ENCODE measurements around the gene HNF4A. TPM values are rescaled to one million over a fixed set of nuclear protein-coding genes. Genes with fewer than 3 reads are reported as not detected.

HNF4A gene
- total RNA-seq, 2 experiments from 2014 or later = not detected

- Histone ChIP-seq H3K9me2 (ENCODE audit: insufficient read depth, low read length) (no peaks in the 10 kb centered on the region), H3K79me2 (ENCODE audit: insufficient read depth, low read depth, low read length) (no peaks in the 10 kb centered on the region), H3K36me3 (ENCODE audit: insufficient read depth, low read length) (no peaks in the 10 kb centered on the region), H3K4me2 (ENCODE audit: low read length) (no peak overlapping the region), H3K4me3 (ENCODE audit: low read depth, low read length, poor library complexity, severe bottlenecking) (no peak overlapping the region), H3K9me3 (ENCODE audit: low read length) (no peaks in the 10 kb centered on the region), H3K27ac (ENCODE audit: low read depth, low read length, poor library complexity, severe bottlenecking) (no peak overlapping the region), H4K20me1 (ENCODE audit: insufficient read depth, low read length) (no peaks in the 10 kb centered on the region), H2AFZ (ENCODE audit: low read length) (no peak overlapping the region), H3K4me1 (ENCODE audit: insufficient read depth, low read length, poor library complexity, severe bottlenecking) (peaks cover 7% of the 10 kb centered on the region)
- no TSS peak for BruUV-seq (replicated peaks)
- no peak for DNase-seq (ENCODE audit: low spot score)
- ChIA-PET POLR2A (interaction anchor here (0.8 kb wide), 1 partner anchor 101 kb away, joined by 3 read pairs; no protein-coding TSS in a partner anchor), CTCF (ENCODE audit: unreplicated experiment) (no interaction called here)
- intact Hi-C loops (cut with micrococcal nuclease; ENCODE audit: unreplicated experiment) = no loop called here
- no peak for TF ChIP-seq EZH2phosphoT487 (IDR thresholded peaks at IDR 0.05; ENCODE audit: borderline replicate concordance, low read depth, low read length)
- no peak for TF ChIP-seq CTCF (conservative IDR thresholded peaks at IDR 0.05; ENCODE audit: low read length)
Measured at GRCh38 chr20:44314870-44315269, 40.6 kb upstream of the HNF4A start.

DNA sequence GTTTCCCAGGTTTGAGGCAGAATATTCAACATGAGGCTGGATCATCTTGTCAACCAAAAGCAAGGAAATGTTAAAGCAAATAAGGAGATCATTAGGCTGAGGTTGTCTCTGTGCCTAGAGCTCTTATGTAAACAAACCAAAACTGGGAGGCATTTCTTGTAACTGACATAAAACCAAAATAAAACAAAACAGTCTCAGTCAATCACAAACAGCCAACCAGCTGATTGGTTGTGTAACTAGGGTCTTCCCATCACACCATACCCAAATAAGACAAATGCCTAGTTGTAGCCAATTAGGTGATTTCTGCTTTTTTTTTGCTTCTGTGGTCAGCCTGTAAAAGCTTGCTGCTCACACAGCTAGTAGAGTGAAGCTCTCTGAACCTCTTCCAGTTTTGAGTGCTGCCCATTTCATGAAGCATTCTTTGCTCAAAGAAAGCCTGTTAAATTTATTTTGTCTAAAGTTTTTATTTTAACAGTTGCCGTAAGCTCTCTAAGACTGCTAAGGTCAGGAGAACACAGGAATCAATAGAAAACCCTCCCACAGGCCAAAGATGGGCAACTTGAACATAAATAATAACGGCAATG lies 35.6 kb upstream of the HNF4A start:
- ChIA-PET POLR2A (interaction anchor here (0.6 to 0.7 kb wide), 2 partner anchors 9 to 402 kb away, joined by 3 read pairs; partner anchors contain the start of gene FITM2), CTCF (ENCODE audit: unreplicated experiment) (no interaction called here)
- H3K9me2 ChIP-seq (ENCODE audit: insufficient read depth, low read length) = no peaks in the 10 kb centered on the region
- BruUV-seq (replicated peaks) = no TSS peak
- no peaks in the 10 kb centered on the region for H4K20me1 ChIP-seq (ENCODE audit: insufficient read depth, low read length)
- H3K4me1 ChIP-seq (ENCODE audit: insufficient read depth, low read length, poor library complexity, severe bottlenecking) = no peaks in the 10 kb centered on the region
- TF ChIP-seq CTCF (conservative IDR thresholded peaks at IDR 0.05; ENCODE audit: low read length) (no peak), EZH2phosphoT487 (IDR thresholded peaks at IDR 0.05; ENCODE audit: borderline replicate concordance, low read depth, low read length) (no peak)
- intact Hi-C loops (cut with micrococcal nuclease; ENCODE audit: unreplicated experiment) = no loop called here
- no peaks in the 10 kb centered on the region for H3K79me2 ChIP-seq (ENCODE audit: insufficient read depth, low read depth, low read length)
- no peak for DNase-seq (ENCODE audit: low spot score)
- H3K27ac ChIP-seq (ENCODE audit: low read depth, low read length, poor library complexity, severe bottlenecking) = no peak overlapping the region
- no peaks in the 10 kb centered on the region for H3K36me3 ChIP-seq (ENCODE audit: insufficient read depth, low read length)
- H3K4me2 ChIP-seq (ENCODE audit: low read length) = no peak overlapping the region
- no peak overlapping the region for H2AFZ ChIP-seq (ENCODE audit: low read length)
- H3K9me3 ChIP-seq (ENCODE audit: low read length) = no peaks in the 10 kb centered on the region
- H3K4me3 ChIP-seq (ENCODE audit: low read depth, low read length, poor library complexity, severe bottlenecking) = no peak overlapping the region

- Histone ChIP-seq H3K4me2 (ENCODE audit: low read length) (no peak overlapping the region), H3K9me2 (ENCODE audit: insufficient read depth, low read length) (no peaks in the 10 kb centered on the region), H4K20me1 (ENCODE audit: insufficient read depth, low read length) (no peaks in the 10 kb centered on the region), H3K27ac (ENCODE audit: low read depth, low read length, poor library complexity, severe bottlenecking) (no peak overlapping the region), H3K4me1 (ENCODE audit: insufficient read depth, low read length, poor library complexity, severe bottlenecking) (no peaks in the 10 kb centered on the region), H2AFZ (ENCODE audit: low read length) (no peak overlapping the region), H3K4me3 (ENCODE audit: low read depth, low read length, poor library complexity, severe bottlenecking) (no peak overlapping the region), H3K36me3 (ENCODE audit: insufficient read depth, low read length) (no peaks in the 10 kb centered on the region), H3K79me2 (ENCODE audit: insufficient read depth, low read depth, low read length) (no peaks in the 10 kb centered on the region), H3K9me3 (ENCODE audit: low read length) (no peaks in the 10 kb centered on the region)
- ChIA-PET CTCF (ENCODE audit: unreplicated experiment) (no interaction called here), POLR2A (no interaction called here)
- TF ChIP-seq EZH2phosphoT487 (IDR thresholded peaks at IDR 0.05; ENCODE audit: borderline replicate concordance, low read depth, low read length) (no peak), CTCF (conservative IDR thresholded peaks at IDR 0.05; ENCODE audit: low read length) (no peak)
- intact Hi-C loops (cut with micrococcal nuclease; ENCODE audit: unreplicated experiment) = no loop called here
- no TSS peak for BruUV-seq (replicated peaks)
- DNase-seq (ENCODE audit: low spot score) = no peak
Measured at GRCh38 chr20:44324343-44324742, 31.2 kb upstream of the HNF4A start.

All from OCI-LY7 (cell line).